Neural crest cell (in vitro differentiated cells): ENCODE data around the gene CHN2. TPM values are rescaled to one million over a fixed set of nuclear protein-coding genes. Genes with fewer than 3 reads are reported as not detected.

Experiments
- DNase-seq: peaks from one replicate; pipeline ENCODE4 v3.0.0; 2021; ENCODE audit warnings: low read depth, mixed read lengths, low spot score
- H3K27ac Mint-ChIP-seq: one replicate; pipeline ENCODE4 v1.8.0; 2021; ENCODE audit warnings: mild to moderate bottlenecking, mixed read lengths; ENCODE audit not compliant: unreplicated experiment
- H3K27me3 Mint-ChIP-seq: 2 replicates; pipeline ENCODE4 v1.8.0; 2021; ENCODE audit warnings: low read depth, mild to moderate bottlenecking, mixed read lengths
- H3K36me3 Mint-ChIP-seq: 2 replicates; pipeline ENCODE4 v1.8.0; 2021; ENCODE audit warnings: low read depth, mild to moderate bottlenecking, mixed read lengths
- H3K4me1 Mint-ChIP-seq: 2 replicates; pipeline ENCODE4 v1.8.0; 2021; ENCODE audit warnings: mixed read lengths
- H3K4me3 Mint-ChIP-seq: one replicate; pipeline ENCODE4 v1.8.0; 2021; ENCODE audit warnings: mild to moderate bottlenecking, mixed read lengths
- H3K9me3 Mint-ChIP-seq: 2 replicates; pipeline ENCODE4 v1.8.0; 2021; ENCODE audit warnings: mixed read lengths
- total RNA-seq: library from RNA; stranded (reverse); gene quantifications from 2 replicates; pipeline ENCODE4 v1.2.1, GENCODE V29; 2021
- TF ChIP-seq, protein P1 (sequence below): fragments of 200-600 bp; sonication (generic); conservative IDR thresholded peaks from 2 replicates; pipeline ENCODE4 v1.5.0; 2021; ENCODE audit warnings: antibody characterized with exemption, mild to moderate bottlenecking

CHN2 gene
- total RNA-seq, 1 donor from 2014 or later: 15.4 TPM

DNA sequence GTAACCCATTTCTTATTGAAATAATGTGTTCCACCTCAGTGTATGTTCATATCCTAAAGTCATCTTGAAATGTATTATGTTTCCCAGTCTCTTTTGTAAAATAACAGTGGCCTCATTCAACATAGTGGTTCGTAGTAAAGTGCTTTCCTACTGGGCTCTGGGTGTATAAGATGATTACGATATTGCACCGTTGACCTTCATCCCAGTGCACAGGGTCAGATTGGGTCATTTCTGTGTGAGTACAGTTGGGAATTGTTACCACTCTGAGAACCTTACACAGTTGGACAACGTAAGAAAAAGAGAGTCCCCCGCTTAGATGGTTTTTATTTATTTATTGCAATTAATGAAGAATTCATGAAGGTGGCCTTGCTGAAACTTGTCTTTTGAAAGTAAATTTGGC lies 135.6 kb downstream of the CHN2 start:
- Mint-ChIP-seq H3K4me3 (no peak overlapping the region), H3K27ac (no peak overlapping the region), H3K27me3 (no peaks in the 10 kb centered on the region), H3K36me3 (no peaks in the 10 kb centered on the region), H3K9me3 (no peaks in the 10 kb centered on the region), H3K4me1 (peaks cover 17% of the 10 kb centered on the region)
- TF ChIP-seq, protein P1, sequence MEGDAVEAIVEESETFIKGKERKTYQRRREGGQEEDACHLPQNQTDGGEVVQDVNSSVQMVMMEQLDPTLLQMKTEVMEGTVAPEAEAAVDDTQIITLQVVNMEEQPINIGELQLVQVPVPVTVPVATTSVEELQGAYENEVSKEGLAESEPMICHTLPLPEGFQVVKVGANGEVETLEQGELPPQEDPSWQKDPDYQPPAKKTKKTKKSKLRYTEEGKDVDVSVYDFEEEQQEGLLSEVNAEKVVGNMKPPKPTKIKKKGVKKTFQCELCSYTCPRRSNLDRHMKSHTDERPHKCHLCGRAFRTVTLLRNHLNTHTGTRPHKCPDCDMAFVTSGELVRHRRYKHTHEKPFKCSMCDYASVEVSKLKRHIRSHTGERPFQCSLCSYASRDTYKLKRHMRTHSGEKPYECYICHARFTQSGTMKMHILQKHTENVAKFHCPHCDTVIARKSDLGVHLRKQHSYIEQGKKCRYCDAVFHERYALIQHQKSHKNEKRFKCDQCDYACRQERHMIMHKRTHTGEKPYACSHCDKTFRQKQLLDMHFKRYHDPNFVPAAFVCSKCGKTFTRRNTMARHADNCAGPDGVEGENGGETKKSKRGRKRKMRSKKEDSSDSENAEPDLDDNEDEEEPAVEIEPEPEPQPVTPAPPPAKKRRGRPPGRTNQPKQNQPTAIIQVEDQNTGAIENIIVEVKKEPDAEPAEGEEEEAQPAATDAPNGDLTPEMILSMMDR: no peak
- DNase-seq: no peak

DNA sequence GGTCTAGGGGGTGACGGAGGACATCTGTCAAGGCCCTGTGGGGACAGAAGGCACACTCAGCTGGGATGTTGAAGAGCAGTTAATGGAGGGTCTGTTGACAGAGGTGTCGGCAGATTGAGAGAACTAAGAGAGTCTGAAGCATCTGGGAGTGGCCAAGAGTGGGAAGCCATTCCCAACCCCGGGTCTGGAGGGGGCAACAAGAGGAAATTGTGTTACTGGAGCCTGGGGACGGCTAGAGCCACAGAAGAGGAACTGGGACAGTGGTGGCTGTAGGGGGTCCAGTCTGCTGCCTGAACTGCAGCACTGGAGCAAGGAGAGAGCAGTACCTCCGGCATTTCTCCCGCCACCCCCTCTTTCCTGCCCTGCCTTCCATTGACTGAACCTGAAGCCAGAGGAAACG lies 136.6 kb downstream of the CHN2 start:
- TF ChIP-seq, protein P1: no peak
- Mint-ChIP-seq H3K4me1 (peaks cover 17% of the 10 kb centered on the region), H3K36me3 (no peaks in the 10 kb centered on the region), H3K4me3 (no peak overlapping the region), H3K27me3 (no peaks in the 10 kb centered on the region), H3K9me3 (no peaks in the 10 kb centered on the region), H3K27ac (no peak overlapping the region)
- no peak for DNase-seq

DNA sequence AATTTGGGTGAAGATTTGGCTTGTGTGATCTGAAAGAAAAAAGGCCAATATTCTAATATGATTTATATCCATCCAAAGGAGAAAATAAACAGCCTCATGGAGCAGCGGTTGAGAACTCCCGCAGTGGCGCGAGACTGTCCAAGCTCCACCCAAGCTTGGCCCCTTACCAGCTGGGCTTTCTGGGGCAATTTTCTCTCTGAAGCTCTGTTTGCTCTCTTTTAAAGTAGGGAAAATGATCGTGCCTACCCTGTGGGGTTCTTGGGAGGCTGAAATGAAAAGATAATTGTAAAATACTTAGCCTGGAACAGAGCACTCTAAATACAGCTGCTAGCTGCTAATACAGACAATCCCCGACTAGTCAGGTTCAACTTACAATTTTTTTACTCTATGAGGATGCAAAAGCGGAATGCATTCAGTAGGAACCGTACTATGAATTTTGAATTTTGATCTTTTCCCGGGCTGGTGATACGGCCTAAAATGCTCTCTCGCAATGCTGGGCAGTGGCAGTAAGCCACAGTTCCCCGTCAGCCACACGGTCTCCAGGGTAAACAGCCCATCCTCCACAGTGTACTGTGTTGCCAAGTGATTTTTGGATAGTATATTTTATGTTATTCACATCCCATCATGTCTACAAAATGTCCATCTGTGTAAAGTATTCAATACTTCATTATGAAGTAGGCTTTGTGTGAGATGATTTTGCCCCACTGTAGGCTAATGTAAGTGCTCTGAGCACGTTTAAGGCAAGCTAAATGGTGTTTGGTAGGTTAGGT lies 137.7 kb downstream of the CHN2 start:
- Mint-ChIP-seq H3K9me3 (no peaks in the 10 kb centered on the region), H3K4me1 (peaks cover 23% of the 10 kb centered on the region), H3K4me3 (no peak overlapping the region), H3K27ac (no peak overlapping the region), H3K27me3 (no peaks in the 10 kb centered on the region), H3K36me3 (no peaks in the 10 kb centered on the region)
- TF ChIP-seq, protein P1: no peak
- DNase-seq: no peak

DNA sequence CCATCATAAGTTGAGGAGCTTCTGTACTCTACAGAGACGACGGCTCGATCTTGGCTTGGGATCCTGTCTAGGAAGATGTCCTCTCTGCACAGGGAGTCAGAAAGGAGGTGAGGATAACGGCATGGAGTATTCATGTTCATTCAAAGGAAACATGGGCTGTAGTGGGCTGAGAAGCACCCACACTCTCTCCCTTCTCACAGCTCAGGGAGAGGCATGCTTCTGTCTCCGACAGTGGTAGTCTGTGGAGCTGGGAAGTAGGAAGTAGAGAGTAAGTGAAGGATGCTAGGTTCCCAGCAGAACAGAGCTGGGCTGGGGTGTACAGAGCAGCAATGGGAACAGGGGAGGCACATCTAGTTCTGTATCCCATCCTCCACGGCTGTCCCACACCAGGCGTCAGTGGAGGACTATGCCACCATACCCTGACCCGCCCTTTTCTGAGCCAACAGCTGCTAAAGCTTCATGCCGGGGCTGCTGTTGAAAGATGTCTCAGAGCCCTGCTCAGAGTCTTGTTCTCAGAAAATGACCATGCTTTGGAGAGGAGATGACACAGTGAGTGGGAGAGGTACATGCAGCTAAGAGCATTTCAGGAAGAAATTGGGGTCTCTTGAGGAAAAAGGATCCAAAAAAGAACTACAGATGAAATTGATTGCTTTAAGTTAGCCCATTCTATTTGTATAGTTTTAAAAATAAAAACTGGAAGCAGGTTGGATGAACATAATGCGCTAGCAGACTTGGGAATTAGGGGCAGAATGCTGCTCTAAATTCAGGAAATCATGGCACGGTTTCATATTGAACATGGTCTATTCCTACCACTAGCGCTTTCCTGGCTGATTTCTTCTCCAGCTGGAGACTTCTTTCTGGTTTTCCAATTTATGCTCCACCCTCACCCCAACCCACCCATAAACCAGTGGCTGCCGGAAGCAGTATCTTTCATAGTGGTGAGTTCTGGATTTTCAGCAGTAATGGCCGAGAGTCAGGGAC lies 138.6 kb downstream of the CHN2 start:
- H3K27me3 Mint-ChIP-seq: no peaks in the 10 kb centered on the region
- no peak overlapping the region for H3K4me3 Mint-ChIP-seq
- H3K4me1 Mint-ChIP-seq: peaks cover 21% of the 10 kb centered on the region
- TF ChIP-seq, protein P1: no peak
- no peaks in the 10 kb centered on the region for H3K36me3 Mint-ChIP-seq
- no peaks in the 10 kb centered on the region for H3K9me3 Mint-ChIP-seq
- no peak for DNase-seq
- H3K27ac Mint-ChIP-seq: no peak overlapping the region

DNA sequence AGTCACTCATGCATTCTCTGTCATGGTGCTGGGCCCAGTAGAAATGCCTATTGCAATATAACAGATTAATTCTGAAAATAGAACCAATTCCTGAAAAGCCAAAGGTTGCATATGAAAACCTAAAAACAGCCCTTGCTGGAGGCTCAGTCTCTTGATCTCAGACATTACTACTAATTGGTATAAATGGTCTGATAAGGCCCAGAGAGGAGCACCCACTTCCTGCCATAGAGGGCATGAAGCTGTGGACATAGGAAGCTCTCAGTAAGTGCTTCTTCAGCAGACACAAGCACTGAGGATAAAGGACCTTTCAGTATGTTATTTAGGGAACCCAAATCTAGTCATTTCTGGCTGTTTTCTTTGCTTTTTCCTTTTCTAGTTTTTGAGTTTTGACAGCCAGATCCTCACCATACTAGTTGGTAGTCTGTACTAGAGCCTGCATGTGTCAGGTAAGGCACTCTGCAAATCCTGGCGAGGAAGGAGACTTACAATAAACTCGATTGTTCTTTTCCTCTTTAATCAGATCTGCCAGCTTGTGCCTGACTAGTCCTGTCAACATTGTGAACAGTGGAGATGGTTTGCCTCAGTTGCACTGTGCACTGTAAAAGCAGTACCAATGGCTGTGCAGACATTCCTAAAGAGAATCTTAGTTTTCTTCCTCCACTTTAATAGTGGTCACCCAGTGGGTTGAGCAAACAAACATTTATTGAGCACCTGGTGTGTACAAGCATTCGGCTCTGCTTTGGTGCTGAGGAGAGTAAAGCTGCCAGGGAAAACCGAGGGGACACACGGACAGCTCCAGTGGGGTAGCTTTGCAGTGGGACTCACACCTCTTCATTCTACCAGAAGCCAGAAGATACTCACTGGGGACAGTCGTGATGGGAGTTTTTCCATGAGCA lies 140.9 kb downstream of the CHN2 start:
- Mint-ChIP-seq H3K27ac (no peak overlapping the region), H3K4me3 (no peak overlapping the region), H3K36me3 (no peaks in the 10 kb centered on the region), H3K27me3 (no peaks in the 10 kb centered on the region), H3K9me3 (no peaks in the 10 kb centered on the region), H3K4me1 (peaks cover 13% of the 10 kb centered on the region)
- TF ChIP-seq, protein P1: no peak
- no peak for DNase-seq
